OCI-LY1 (cell line): ENCODE measurements around the gene OR2J2.

ENCODE experiments used
- H2AFZ ChIP-seq: fragments of 200-600 bp; sonication (generic), shearing (Covaris generic); 2 replicates; pipeline ENCODE4 v1.6.0; 2014; ENCODE audit warnings: antibody characterized with exemption, mild to moderate bottlenecking, low read length
- H3F3A ChIP-seq: fragments of 200-600 bp; sonication (generic), shearing (Covaris generic); 2 replicates; pipeline ENCODE4 v1.6.0; 2014; ENCODE audit warnings: mild to moderate bottlenecking, antibody characterized with exemption, low read length, moderate library complexity; ENCODE audit not compliant: insufficient read depth
- H3K27ac ChIP-seq: fragments of 200-600 bp; sonication (generic); 2 replicates; pipeline ENCODE4 v1.5.1; 2014; ENCODE audit warnings: low read length, mixed run types, mild to moderate bottlenecking, low read depth; ENCODE audit not compliant: poor library complexity, severe bottlenecking
- H3K27me3 ChIP-seq: fragments of 200-600 bp; sonication (generic); 2 replicates; pipeline ENCODE4 v1.6.0; 2014; ENCODE audit warnings: antibody characterized with exemption, mild to moderate bottlenecking, low read length, moderate library complexity; ENCODE audit not compliant: insufficient read depth
- H3K36me3 ChIP-seq: fragments of 200-600 bp; sonication (generic); 2 replicates; pipeline ENCODE4 v1.6.1; 2014; ENCODE audit warnings: mild to moderate bottlenecking, antibody characterized with exemption, low read length, moderate library complexity, mixed read lengths; ENCODE audit not compliant: insufficient read depth
- H3K4me1 ChIP-seq: fragments of 200-600 bp; sonication (generic); 2 replicates; pipeline ENCODE4 v1.5.1; 2014; ENCODE audit warnings: mild to moderate bottlenecking, low read length, moderate library complexity; ENCODE audit not compliant: insufficient read depth, severe bottlenecking
- H3K4me2 ChIP-seq: fragments of 200-600 bp; sonication (generic), shearing (Covaris generic); 2 replicates; pipeline ENCODE4 v1.6.1; 2014; ENCODE audit warnings: low read length
- H3K4me3 ChIP-seq: fragments of 200-600 bp; sonication (generic); 2 replicates; pipeline ENCODE4 v1.5.1; 2014; ENCODE audit warnings: low read length, low read depth, mild to moderate bottlenecking, mixed read lengths; ENCODE audit not compliant: poor library complexity, severe bottlenecking
- H3K79me2 ChIP-seq: fragments of 200-600 bp; shearing (Covaris generic); 2 replicates; pipeline ENCODE4 v1.6.1; 2016; ENCODE audit warnings: mixed run types, low read length, mixed read lengths; ENCODE audit not compliant: insufficient read depth
- H3K9ac ChIP-seq: fragments of 200-600 bp; sonication (generic), shearing (Covaris generic); 2 replicates; pipeline ENCODE4 v1.6.1; 2014; ENCODE audit warnings: mild to moderate bottlenecking, low read length, mixed read lengths
- H3K9me2 ChIP-seq: fragments of 200-600 bp; sonication (generic), shearing (Covaris generic); 2 replicates; pipeline ENCODE4 v1.6.1; 2014; ENCODE audit warnings: low read depth, mild to moderate bottlenecking, low read length, mixed read lengths
- H3K9me3 ChIP-seq: fragments of 200-600 bp; shearing (Covaris generic); 2 replicates; pipeline ENCODE4 v1.6.1; 2014; ENCODE audit warnings: low read length, mixed read lengths
- H4K20me1 ChIP-seq: fragments of 200-600 bp; sonication (generic), shearing (Covaris generic); 2 replicates; pipeline ENCODE4 v1.6.0; 2016; ENCODE audit warnings: mild to moderate bottlenecking, low read length; ENCODE audit not compliant: insufficient read depth
- CTCF ChIP-seq: fragments of 200-600 bp; sonication (generic), shearing (Covaris generic); IDR thresholded peaks from 2 replicates; pipeline ENCODE4 v1.5.1; 2017; ENCODE audit warnings: mild to moderate bottlenecking, antibody characterized with exemption, low read length, moderate library complexity, mixed read lengths
- EZH2 ChIP-seq: fragments of 200-600 bp; sonication (generic), shearing (Covaris generic); IDR thresholded peaks from 2 replicates; pipeline ENCODE4 v1.8.0; 2017; ENCODE audit warnings: borderline replicate concordance, mixed run types, mild to moderate bottlenecking, antibody characterized with exemption, low read length, moderate library complexity, mixed read lengths

Gene OR2J2

GRCh38 chr6:29200767-29201662 lies 30.3 kb downstream of the OR2J2 start:
- no peaks in the 10 kb centered on the region for H3K4me1 ChIP-seq
- H3F3A ChIP-seq: no peaks in the 10 kb centered on the region
- no peaks in the 10 kb centered on the region for H3K9me2 ChIP-seq
- no peak overlapping the region for H3K9ac ChIP-seq
- TF ChIP-seq CTCF: no peak
- TF ChIP-seq EZH2: no peak
- H2AFZ ChIP-seq: no peak overlapping the region
- no peaks in the 10 kb centered on the region for H3K27me3 ChIP-seq
- H4K20me1 ChIP-seq: no peaks in the 10 kb centered on the region
- no peaks in the 10 kb centered on the region for H3K9me3 ChIP-seq
- no peaks in the 10 kb centered on the region for H3K36me3 ChIP-seq
- H3K4me3 ChIP-seq: no peak overlapping the region
- no peak overlapping the region for H3K27ac ChIP-seq
- no peak overlapping the region for H3K4me2 ChIP-seq
- no peaks in the 10 kb centered on the region for H3K79me2 ChIP-seq

GRCh38 chr6:29201966-29202365 lies 31.3 kb downstream of the OR2J2 start:
- H3K4me1 ChIP-seq: no peaks in the 10 kb centered on the region
- H3K4me3 ChIP-seq: no peak overlapping the region
- H3K9me2 ChIP-seq: no peaks in the 10 kb centered on the region
- no peak overlapping the region for H3K27ac ChIP-seq
- no peaks in the 10 kb centered on the region for H4K20me1 ChIP-seq
- H3K79me2 ChIP-seq: no peaks in the 10 kb centered on the region
- no peak for TF ChIP-seq EZH2
- TF ChIP-seq CTCF: no peak
- H3K4me2 ChIP-seq: no peak overlapping the region
- H3K36me3 ChIP-seq: no peaks in the 10 kb centered on the region
- H3K9ac ChIP-seq: no peak overlapping the region
- H3F3A ChIP-seq: no peaks in the 10 kb centered on the region
- H2AFZ ChIP-seq: no peak overlapping the region
- H3K27me3 ChIP-seq: no peaks in the 10 kb centered on the region
- no peaks in the 10 kb centered on the region for H3K9me3 ChIP-seq

GRCh38 chr6:29211488-29211887 lies 40.8 kb downstream of the OR2J2 start:
- no peaks in the 10 kb centered on the region for H3K27me3 ChIP-seq
- H2AFZ ChIP-seq: no peak overlapping the region
- no peak for TF ChIP-seq EZH2
- TF ChIP-seq CTCF: no peak
- no peak overlapping the region for H3K4me3 ChIP-seq
- no peaks in the 10 kb centered on the region for H4K20me1 ChIP-seq
- no peaks in the 10 kb centered on the region for H3K9me3 ChIP-seq
- H3K27ac ChIP-seq: no peak overlapping the region
- no peak overlapping the region for H3K9ac ChIP-seq
- no peaks in the 10 kb centered on the region for H3K36me3 ChIP-seq
- no peaks in the 10 kb centered on the region for H3K4me1 ChIP-seq
- H3K4me2 ChIP-seq: no peak overlapping the region
- no peaks in the 10 kb centered on the region for H3F3A ChIP-seq
- H3K9me2 ChIP-seq: no peaks in the 10 kb centered on the region
- H3K79me2 ChIP-seq: no peaks in the 10 kb centered on the region
